Endothelial cell of umbilical vein (primary cell): Measurements from ENCODE around the gene MED16. TPM values are rescaled to one million over a fixed set of nuclear protein-coding genes. Genes with fewer than 3 reads are reported as not detected.

Source experiments
- BruUV-seq: library from RNA; stranded (reverse); fragments of 400-500 nt; replicated peaks from 2 replicates; lab custom pipeline; 2021; lab: Mats Ljungman, UMichigan
- CTCF ChIA-PET: fragments of 300-600, 350-600 bp; sonication (Branson Sonifier 250); formaldehyde crosslinking; loops from one replicate; lab custom pipeline; 2021; ENCODE audit warnings: antibody characterized with exemption, inconsistent platforms; lab: Charles Lee
- POLR2A ChIA-PET: fragments of 300-600, 350-600 bp; sonication (Branson Sonifier 250); formaldehyde crosslinking; loops from one replicate; lab custom pipeline; 2021; ENCODE audit warnings: antibody characterized with exemption, inconsistent platforms; lab: Charles Lee
- DNase-seq: peaks from one replicate; pipeline ENCODE4 v3.0.0-alpha.2; 2011; ENCODE audit warnings: low read depth, low spot score
- FAIRE-seq: peaks from 2 replicates; lab custom pipeline; 2011; peaks lifted over from hg19 to GRCh38; lab: Jason Lieb, UNC
- H2AFZ ChIP-seq: 2 replicates; pipeline ENCODE4 v1.6.0; 2012; ENCODE audit warnings: low read depth, low read length, control low read depth, inconsistent platforms
- H3K27ac ChIP-seq: 2 replicates; pipeline ENCODE4 v1.5.1; 2011; ENCODE audit warnings: low read depth, mild to moderate bottlenecking, control low read depth, low read length, moderate library complexity; ENCODE audit not compliant: insufficient read depth
- H3K27me3 ChIP-seq, 2 experiments: 2 replicates each; pipeline versions ENCODE4 v1.6.0 to v1.6.1; 2011; ENCODE audit warnings: low read length in 2 of 2, mixed read lengths in 1 of 2; ENCODE audit not compliant: control insufficient read depth in 2 of 2, insufficient read depth in 2 of 2
- H3K36me3 ChIP-seq, 2 experiments: 2 replicates in 1 of 2; 3 replicates in 1 of 2; pipeline ENCODE4 v1.5.1; 2011; ENCODE audit warnings: low read length in 2 of 2, mild to moderate bottlenecking in 1 of 2, moderate library complexity in 1 of 2; ENCODE audit not compliant: control insufficient read depth in 2 of 2, insufficient read depth in 2 of 2; ENCODE audit errors: extremely low read depth in 1 of 2
- H3K4me1 ChIP-seq: 3 replicates; pipeline ENCODE4 v1.5.1; 2011; ENCODE audit warnings: mild to moderate bottlenecking, low read length; ENCODE audit not compliant: control insufficient read depth, insufficient read depth; ENCODE audit errors: extremely low read depth
- H3K4me2 ChIP-seq: 2 replicates; pipeline ENCODE4 v1.6.1; 2011; ENCODE audit warnings: low read length, control low read depth, mixed read lengths; ENCODE audit not compliant: insufficient read depth
- H3K4me3 ChIP-seq, 3 experiments: fragments of 200-600 bp in 1 of 3; sonication (generic), shearing (Covaris generic) in 1 of 3; replicated peaks in 1 of 3; 2 replicates each; pipeline ENCODE4 v1.5.1; 2011 to 2016; ENCODE audit warnings: control low read depth in 3 of 3, low read length in 3 of 3, mild to moderate bottlenecking in 2 of 3, inconsistent platforms in 1 of 3, low read depth in 1 of 3, moderate library complexity in 1 of 3; ENCODE audit not compliant: insufficient read depth in 1 of 3
- H3K79me2 ChIP-seq: 2 replicates; pipeline ENCODE4 v1.6.0; 2012; ENCODE audit warnings: low read length, inconsistent platforms; ENCODE audit not compliant: control insufficient read depth, insufficient read depth
- H3K9ac ChIP-seq: replicated peaks from 2 replicates; pipeline ENCODE3; 2011; ENCODE audit warnings: low read length, control low read depth; ENCODE audit not compliant: insufficient read depth; ENCODE audit errors: extremely low read depth
- H3K9me1 ChIP-seq: replicated peaks from 3 replicates; pipeline ENCODE4 v1.6.0; 2011; ENCODE audit warnings: mild to moderate bottlenecking, low read length; ENCODE audit not compliant: control insufficient read depth, insufficient read depth; ENCODE audit errors: extremely low read depth
- H3K9me3 ChIP-seq: replicated peaks from 2 replicates; pipeline ENCODE4 v1.5.1; 2012; ENCODE audit warnings: low read length, inconsistent platforms; ENCODE audit not compliant: control insufficient read depth, insufficient read depth
- H4K20me1 ChIP-seq: replicated peaks from 2 replicates; pipeline ENCODE3; 2011; ENCODE audit warnings: mild to moderate bottlenecking, low read length; ENCODE audit not compliant: control insufficient read depth, insufficient read depth; ENCODE audit errors: extremely low read depth
- CTCF ChIP-seq, 2 donors: IDR thresholded peaks; 1 replicate in 1 of 2; 2 replicates in 1 of 2; pipeline ENCODE4 v1.5.1; 2011; ENCODE audit warnings: low read length in 2 of 2, mild to moderate bottlenecking in 2 of 2, moderate library complexity in 2 of 2, control low read depth in 1 of 2, inconsistent platforms in 1 of 2, low read depth in 1 of 2; ENCODE audit not compliant: insufficient read depth in 1 of 2; ENCODE audit errors: extremely low read depth in 1 of 2
- GATA2 ChIP-seq: IDR thresholded peaks from 2 replicates; pipeline ENCODE4 v1.7.0; 2011; ENCODE audit warnings: low read depth, mild to moderate bottlenecking, moderate library complexity, mixed read lengths, low read length; ENCODE audit not compliant: insufficient read length, insufficient read depth
- JUN ChIP-seq: IDR thresholded peaks from 2 replicates; pipeline ENCODE4 v1.6.1; 2011; ENCODE audit warnings: borderline replicate concordance, low read depth; ENCODE audit not compliant: insufficient read length, insufficient read depth
- MYC ChIP-seq: IDR thresholded peaks from one replicate; pipeline ENCODE4 v1.6.1; 2011; ENCODE audit warnings: mild to moderate bottlenecking, low read depth, low read length
- POLR2A ChIP-seq: IDR thresholded peaks from 2 replicates; pipeline ENCODE4 v1.6.1; 2012; ENCODE audit warnings: low read depth, mild to moderate bottlenecking, control low read depth, low read length
- dilution Hi-C: fragments of 300-500 bp; cut with MboI; formaldehyde crosslinking; loops from one replicate; pipeline ENCODE4 v1.15.0; 2019; ENCODE audit warnings: low sequenced_read_pairs; ENCODE audit not compliant: extremely low pct_ligation_motif_present
- intact Hi-C: fragments of 100-400 bp; cut with micrococcal nuclease; formaldehyde crosslinking; loops from one replicate; pipeline ENCODE4 v1.10.0; 2022
- polyA plus RNA-seq, 4 experiments: library from polyadenylated mRNA; depleted of rRNA in 3 of 4; stranded (reverse) in 3 of 4; unstranded in 1 of 4; fragments of >200 nt; gene quantifications; 2 replicates each; pipeline versions ENCODE4 v1.2.1 to v1.2.3, GENCODE V29; 2011 to 2012; ENCODE audit warnings: missing spikeins in 1 of 4
- total RNA-seq: library from RNA; stranded (reverse); gene quantifications from 2 replicates; pipeline ENCODE4 v1.2.3, GENCODE V29; 2021

Gene MED16
- total and polyA plus RNA-seq, 2 donors (not counting 3 experiments of a cell fraction or from before 2014, with no cell fraction given), result 63.1 to 66.5 TPM

GRCh38 chr19:902093-902370 is 9.0 kb upstream of the MED16 start:
- Histone ChIP-seq H3K4me1 (no peaks in the 10 kb centered on the region), H3K79me2 (no peaks in the 10 kb centered on the region), H3K36me3 (peaks cover 0 to 11% of the 10 kb centered on the region in 2 experiments), H3K4me2 (no peak overlapping the region), H4K20me1 (no peaks in the 10 kb centered on the region), H2AFZ (no peak overlapping the region), H3K9me3 (no peaks in the 10 kb centered on the region), H3K4me3 (no peak overlapping the region), H3K27ac (no peak overlapping the region), H3K9me1 (no peaks in the 10 kb centered on the region), H3K27me3 (no peaks in the 10 kb centered on the region), H3K9ac (no peak overlapping the region)
- intact Hi-C loops (no loop called here), dilution Hi-C loops (no loop called here)
- no TSS peak for BruUV-seq
- POLR2A ChIA-PET, result interaction anchor here (1.2 kb wide), 1 partner anchor 8 kb away, joined by 4 read pairs; no protein-coding TSS in a partner anchor
- no peak for TF ChIP-seq GATA2
- TF ChIP-seq POLR2A, result no peak
- no peak for TF ChIP-seq CTCF (IDR thresholded peaks at IDR 0.05; ENCODE audit: extremely low read depth in 1 of 2, insufficient read depth in 1 of 2, low read depth in 1 of 2, low read length in 2 of 2)
- no peak for TF ChIP-seq JUN
- no peak for TF ChIP-seq MYC
- DNase-seq (no peak), FAIRE-seq (no peak)
- CTCF ChIA-PET, result interaction anchor here (0.6 kb wide), 1 partner anchor 9 kb away, joined by 3 read pairs; the partner anchor contains the start of genes MED16 and RNU6-9
